Duodenal mucosa (tissue), 2 donors: ENCODE data around the gene TGFB2.

Experiments used
- H3K27ac ChIP-seq: one replicate; pipeline ENCODE4 v1.7.0; 2013; ENCODE audit warnings: low read depth, low read length
- H3K27me3 ChIP-seq, 2 donors: one replicate each; pipeline ENCODE4 v1.7.0; 2013; ENCODE audit warnings: low read length in 2 of 2, control low read depth in 1 of 2; ENCODE audit not compliant: insufficient read depth in 2 of 2, control insufficient read depth in 1 of 2
- H3K36me3 ChIP-seq, 2 donors: one replicate each; pipeline ENCODE4 v1.7.0; 2013; ENCODE audit warnings: low read length in 2 of 2, control low read depth in 1 of 2; ENCODE audit not compliant: insufficient read depth in 2 of 2, control insufficient read depth in 1 of 2
- H3K4me1 ChIP-seq, 2 donors: one replicate each; pipeline ENCODE4 v1.7.0; 2013; ENCODE audit warnings: low read length in 2 of 2, control low read depth in 1 of 2; ENCODE audit not compliant: insufficient read depth in 2 of 2, control insufficient read depth in 1 of 2
- H3K4me3 ChIP-seq, 2 donors: one replicate each; pipeline ENCODE4 v1.7.0; 2013; ENCODE audit warnings: low read length in 2 of 2, low read depth in 1 of 2
- H3K9ac ChIP-seq, 2 donors: one replicate each; pipeline ENCODE4 v1.7.0; 2013; ENCODE audit warnings: low read length in 2 of 2, low read depth in 1 of 2
- H3K9me3 ChIP-seq, 2 donors: one replicate each; pipeline ENCODE4 v1.7.0; 2013; ENCODE audit warnings: low read length in 2 of 2, control low read depth in 1 of 2; ENCODE audit not compliant: control insufficient read depth in 1 of 2

TGFB2 gene

GRCh38 chr1:218347723-218348627 lies 2.8 kb downstream of the TGFB2 start:
- Histone ChIP-seq H3K27me3 (peaks cover 22 to 38% of the 10 kb centered on the region in 2 donors), H3K4me1 (peaks cover 10 to 25% of the 10 kb centered on the region in 2 donors), H3K9ac (no peak overlapping the region), H3K27ac (no peak overlapping the region), H3K9me3 (no peaks in the 10 kb centered on the region), H3K36me3 (no peaks in the 10 kb centered on the region), H3K4me3 (peak overlapping the region; percentile 63 to 79)

GRCh38 chr1:218348628-218349071 lies 3.5 kb downstream of the TGFB2 start:
- no peak overlapping the region for H3K27ac ChIP-seq
- H3K9me3 ChIP-seq = no peaks in the 10 kb centered on the region
- no peaks in the 10 kb centered on the region for H3K36me3 ChIP-seq
- H3K9ac ChIP-seq = no peak overlapping the region
- no peak overlapping the region for H3K4me3 ChIP-seq
- peaks cover 10 to 25% of the 10 kb centered on the region in 2 donors for H3K4me1 ChIP-seq
- H3K27me3 ChIP-seq = peaks cover 22 to 38% of the 10 kb centered on the region in 2 donors

DNA sequence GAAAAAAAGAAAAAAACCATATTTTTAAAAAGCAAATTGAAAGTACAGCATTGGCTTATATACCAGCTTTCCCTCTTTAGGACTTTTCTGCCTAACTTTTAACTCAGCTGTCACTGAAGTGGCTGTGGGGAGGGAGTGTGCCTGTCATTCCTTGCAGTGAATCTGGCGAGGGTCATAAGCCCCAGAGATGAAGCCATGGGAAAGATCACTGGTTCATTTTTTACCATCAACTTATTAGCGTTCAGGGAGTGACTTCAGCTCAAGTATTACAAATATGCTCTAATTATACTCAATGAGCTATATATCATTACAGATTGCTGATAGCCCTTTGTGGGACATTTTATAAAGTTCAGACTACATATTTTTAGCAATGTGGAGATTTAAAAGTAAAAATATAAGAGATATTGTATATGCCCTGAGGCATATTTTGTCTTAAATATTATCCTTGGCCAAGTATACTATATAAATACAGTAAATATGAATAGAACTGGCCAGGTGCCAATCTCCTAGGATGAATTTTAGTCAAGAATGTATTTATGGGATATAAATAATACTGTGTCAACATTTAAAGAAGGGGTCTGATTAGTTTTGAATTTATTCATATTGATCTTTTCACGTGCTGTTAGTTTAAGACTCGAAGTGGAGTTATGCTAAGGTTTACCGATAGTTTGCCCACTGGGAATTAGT lies 4.4 kb downstream of the TGFB2 start:
- no peak overlapping the region for H3K9ac ChIP-seq
- no peaks in the 10 kb centered on the region for H3K36me3 ChIP-seq
- no peak overlapping the region for H3K4me3 ChIP-seq
- no peak overlapping the region for H3K27ac ChIP-seq
- peaks cover 10 to 25% of the 10 kb centered on the region in 2 donors for H3K4me1 ChIP-seq
- H3K9me3 ChIP-seq = no peaks in the 10 kb centered on the region
- H3K27me3 ChIP-seq = peaks cover 22 to 37% of the 10 kb centered on the region in 2 donors

DNA sequence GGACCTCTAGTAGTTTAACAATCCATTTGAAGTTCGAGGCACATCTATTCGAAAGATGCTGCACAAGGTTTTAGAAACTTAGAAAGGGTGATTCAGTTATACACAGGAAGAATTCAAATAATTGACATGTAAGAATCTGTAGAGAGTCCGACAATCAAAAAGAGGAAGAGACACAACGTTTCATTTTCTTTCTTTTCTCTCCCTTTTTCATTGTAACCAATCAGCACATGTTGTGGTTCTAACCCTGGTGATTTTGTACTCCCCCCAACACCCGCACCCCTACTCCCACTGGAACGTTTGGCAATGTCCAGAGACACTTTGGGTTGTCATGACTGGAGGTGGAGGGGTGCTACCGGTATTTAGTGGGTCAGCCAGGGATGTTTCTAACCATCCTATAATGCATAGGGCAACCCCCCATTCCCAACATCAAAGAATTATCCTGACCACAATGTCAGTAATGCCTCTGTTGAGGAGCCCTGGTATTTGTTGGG lies 4.9 kb downstream of the TGFB2 start:
- no peak overlapping the region for H3K4me3 ChIP-seq
- no peak overlapping the region for H3K9ac ChIP-seq
- no peaks in the 10 kb centered on the region for H3K9me3 ChIP-seq
- H3K4me1 ChIP-seq = peaks cover 10 to 20% of the 10 kb centered on the region in 2 donors
- H3K27ac ChIP-seq = no peak overlapping the region
- H3K27me3 ChIP-seq = peaks cover 22 to 31% of the 10 kb centered on the region in 2 donors
- H3K36me3 ChIP-seq = no peaks in the 10 kb centered on the region

DNA sequence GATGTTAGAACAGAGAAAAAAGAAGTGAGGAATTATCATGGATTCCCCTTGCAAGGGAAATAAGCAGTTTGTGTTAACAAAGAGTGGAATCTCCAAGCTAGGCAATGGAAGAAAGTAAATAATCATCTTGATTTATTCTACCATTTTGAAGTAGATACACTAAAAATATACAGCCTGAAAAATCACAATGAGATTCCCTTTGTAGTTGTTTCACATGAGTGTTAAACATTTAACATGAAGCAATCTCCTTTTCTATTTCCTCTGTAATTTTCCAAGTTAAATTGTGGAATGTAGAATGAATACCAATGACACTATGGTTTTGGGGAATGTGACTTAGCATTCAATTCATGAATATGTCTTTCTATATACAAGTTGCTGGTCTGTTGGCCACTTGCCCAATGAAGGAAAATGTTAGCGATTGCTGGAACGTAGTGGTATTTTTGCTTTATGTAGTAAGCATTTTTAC lies 5.7 kb downstream of the TGFB2 start:
- Histone ChIP-seq H3K4me1 (peaks cover 6 to 12% of the 10 kb centered on the region in 2 donors), H3K27me3 (peaks cover 16 to 26% of the 10 kb centered on the region in 2 donors), H3K27ac (no peak overlapping the region), H3K36me3 (no peaks in the 10 kb centered on the region), H3K9ac (no peak overlapping the region), H3K9me3 (no peaks in the 10 kb centered on the region), H3K4me3 (peak overlapping the region in 1 of 2 donors; percentile 50)

DNA sequence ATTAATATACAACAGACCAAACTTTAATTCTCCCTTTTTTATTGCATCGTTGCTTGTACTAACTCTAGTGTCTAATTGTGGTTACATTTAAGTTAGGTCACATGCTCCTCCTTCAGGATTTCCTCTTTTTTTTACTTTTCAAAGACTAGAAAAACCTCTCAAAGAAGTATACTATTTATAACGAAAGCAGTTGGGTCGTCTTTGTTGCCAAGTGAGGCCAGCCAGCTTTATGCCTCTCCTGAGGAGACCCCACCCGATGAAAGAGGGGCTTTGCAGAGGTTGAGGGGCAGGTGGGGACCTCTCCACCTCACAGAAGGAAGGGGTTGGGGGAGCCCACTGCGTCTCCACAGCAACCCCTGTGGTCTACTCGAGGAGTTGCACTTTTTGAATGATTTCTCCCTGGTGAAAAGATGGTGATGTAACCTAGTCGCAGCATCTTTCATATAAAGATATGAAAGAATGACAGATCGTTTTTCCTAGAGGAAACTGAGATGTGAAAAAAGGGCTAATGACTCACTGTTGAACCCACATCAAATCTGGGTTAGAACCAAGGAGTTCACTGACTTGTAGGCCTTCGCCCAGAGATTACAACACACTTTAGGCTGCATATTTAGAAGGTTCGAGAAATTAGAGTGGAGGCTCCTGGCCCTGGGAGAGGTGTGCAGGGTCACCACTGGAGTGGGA lies 6.4 kb downstream of the TGFB2 start:
- H3K27ac ChIP-seq = no peak overlapping the region
- no peaks in the 10 kb centered on the region for H3K9me3 ChIP-seq
- no peak overlapping the region for H3K9ac ChIP-seq
- H3K4me1 ChIP-seq = peaks cover 5 to 8% of the 10 kb centered on the region in 2 donors
- H3K27me3 ChIP-seq = peaks cover 14 to 20% of the 10 kb centered on the region in 2 donors
- H3K36me3 ChIP-seq = no peaks in the 10 kb centered on the region
- peak overlapping the region; percentile 34 to 50 for H3K4me3 ChIP-seq

GRCh38 chr1:218352075-218352438 lies 6.9 kb downstream of the TGFB2 start:
- H3K4me1 ChIP-seq = peaks cover 0 to 3% of the 10 kb centered on the region in 2 donors
- H3K27me3 ChIP-seq = peaks cover 10 to 14% of the 10 kb centered on the region in 2 donors
- no peak overlapping the region for H3K9ac ChIP-seq
- H3K27ac ChIP-seq = no peak overlapping the region
- no peaks in the 10 kb centered on the region for H3K9me3 ChIP-seq
- H3K36me3 ChIP-seq = no peaks in the 10 kb centered on the region
- H3K4me3 ChIP-seq = no peak overlapping the region

DNA sequence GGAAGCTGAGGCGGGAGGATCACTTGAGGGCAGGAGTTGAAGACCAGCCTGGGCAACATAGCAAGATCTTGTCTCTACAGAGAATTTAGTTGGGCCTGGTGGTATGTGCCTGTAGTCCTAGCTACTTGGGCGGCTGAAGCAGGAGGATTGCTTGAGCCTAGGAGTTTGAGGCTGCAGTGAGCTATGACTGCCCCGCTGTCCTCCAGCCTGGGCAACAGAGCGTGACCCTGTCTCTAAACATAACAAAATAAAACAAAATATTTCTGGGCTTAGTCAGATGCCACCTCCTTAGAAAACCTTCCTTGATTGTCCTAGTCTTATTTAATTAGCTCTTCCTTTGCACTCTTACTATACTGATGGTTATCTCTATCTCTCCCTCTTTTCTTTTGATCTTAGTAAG lies 8.5 kb downstream of the TGFB2 start:
- H3K9me3 ChIP-seq = no peaks in the 10 kb centered on the region
- no peaks in the 10 kb centered on the region for H3K4me1 ChIP-seq
- H3K27me3 ChIP-seq = peaks cover 2 to 4% of the 10 kb centered on the region in 2 donors
- H3K9ac ChIP-seq = no peak overlapping the region
- H3K27ac ChIP-seq = no peak overlapping the region
- H3K36me3 ChIP-seq = no peaks in the 10 kb centered on the region
- no peak overlapping the region for H3K4me3 ChIP-seq

DNA sequence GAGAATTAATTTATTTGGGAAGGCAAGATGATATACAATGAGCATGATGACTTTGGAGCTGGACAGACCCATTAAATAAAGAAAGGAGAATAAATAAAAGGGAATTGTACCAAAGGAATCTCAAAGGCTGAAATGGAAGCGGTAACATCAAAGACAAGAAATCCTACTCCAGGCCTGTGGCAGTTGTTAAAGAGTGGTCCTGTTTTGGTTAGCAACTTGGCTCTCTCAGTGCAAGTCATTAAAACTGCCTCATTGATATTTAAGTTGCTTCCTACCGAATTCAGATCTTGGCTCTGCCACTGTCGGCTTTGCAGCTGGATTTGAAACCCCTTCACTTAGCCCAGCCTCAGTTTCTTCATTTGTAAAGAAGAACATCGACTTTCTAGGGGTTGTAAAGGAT lies 10.1 kb downstream of the TGFB2 start:
- Histone ChIP-seq H3K9ac (no peak overlapping the region), H3K4me1 (no peaks in the 10 kb centered on the region), H3K9me3 (no peaks in the 10 kb centered on the region), H3K4me3 (no peak overlapping the region), H3K27me3 (no peaks in the 10 kb centered on the region), H3K27ac (no peak overlapping the region), H3K36me3 (no peaks in the 10 kb centered on the region)
